WTC11 (cell line): ENCODE data around the gene VSX1. TPM values are rescaled to one million over a fixed set of nuclear protein-coding genes. Genes with fewer than 3 reads are reported as not detected.

Experiments
- ATAC-seq: fragments of 200-7000 bp; cut with Tn5 transposase; 2 replicates; pipeline ENCODE4 v1.10.0; 2021; ENCODE audit warnings: mild to moderate bottlenecking, moderate library complexity
- CTCF ChIA-PET: fragments of 300-600 bp; sonication (Branson Sonifier 250); formaldehyde crosslinking; loops from one replicate; lab custom pipeline; 2021; ENCODE audit warnings: antibody characterized with exemption; lab: Charles Lee
- POLR2A ChIA-PET: fragments of 350-600 bp; sonication (Branson Sonifier 250); formaldehyde crosslinking; loops from one replicate; lab custom pipeline; 2021; ENCODE audit warnings: antibody characterized with exemption; lab: Charles Lee
- DNase-seq: peaks from one replicate; pipeline ENCODE4 v3.0.0; 2021; ENCODE audit warnings: low spot score
- H3K27ac Mint-ChIP-seq: 2 replicates; pipeline ENCODE4 v1.8.0; 2021; ENCODE audit warnings: mixed read lengths
- H3K27me3 Mint-ChIP-seq: 2 replicates; pipeline ENCODE4 v1.8.0; 2021; ENCODE audit warnings: low read depth, mild to moderate bottlenecking, moderate library complexity, mixed read lengths
- H3K36me3 Mint-ChIP-seq: 2 replicates; pipeline ENCODE4 v1.8.0; 2021; ENCODE audit warnings: mixed read lengths
- H3K4me1 Mint-ChIP-seq: 2 replicates; pipeline ENCODE4 v1.8.0; 2022; ENCODE audit warnings: mixed read lengths
- H3K4me3 Mint-ChIP-seq: 2 replicates; pipeline ENCODE4 v1.8.0; 2021; ENCODE audit warnings: mild to moderate bottlenecking, moderate library complexity, mixed read lengths
- H3K9me3 Mint-ChIP-seq: 2 replicates; pipeline ENCODE4 v1.8.0; 2021; ENCODE audit warnings: mixed read lengths
- ATF1 ChIP-seq: sonication (generic); formaldehyde crosslinking; IDR thresholded peaks from 2 replicates; pipeline ENCODE4 v1.8.1; 2023; ENCODE audit warnings: mild to moderate bottlenecking, moderate library complexity, missing genetic modification reagents
- CBFB ChIP-seq: sonication (generic); formaldehyde crosslinking; IDR thresholded peaks from 2 replicates; pipeline ENCODE4 v1.8.1; 2022; ENCODE audit warnings: mild to moderate bottlenecking, low read depth, missing genetic modification reagents
- ESRRA ChIP-seq: sonication (generic); formaldehyde crosslinking; IDR thresholded peaks from 2 replicates; pipeline ENCODE4 v1.8.1; 2022; ENCODE audit warnings: mild to moderate bottlenecking, missing genetic modification reagents, borderline replicate concordance
- IRF2 ChIP-seq: sonication (generic); formaldehyde crosslinking; IDR thresholded peaks from 2 replicates; pipeline ENCODE4 v1.8.0; 2022; ENCODE audit warnings: low read depth, missing genetic modification reagents, borderline replicate concordance
- MAX ChIP-seq: sonication (generic); formaldehyde crosslinking; IDR thresholded peaks from 2 replicates; pipeline ENCODE4 v1.8.0; 2022; ENCODE audit warnings: mild to moderate bottlenecking, missing genetic modification reagents
- MXD4 ChIP-seq: fragments of 250-450 bp; sonication (Bioruptor Pico); IDR thresholded peaks from 2 replicates; pipeline ENCODE4 v1.8.0; 2021; ENCODE audit warnings: mild to moderate bottlenecking, moderate library complexity, borderline replicate concordance
- TEAD4 ChIP-seq: sonication (generic); formaldehyde crosslinking; IDR thresholded peaks from 2 replicates; pipeline ENCODE4 v1.8.0; 2022; ENCODE audit warnings: mild to moderate bottlenecking, missing genetic modification reagents
- ZNF219 ChIP-seq: sonication (generic); formaldehyde crosslinking; IDR thresholded peaks from 2 replicates; pipeline ENCODE4 v1.8.0; 2023; ENCODE audit warnings: missing genetic modification reagents, mild to moderate bottlenecking, borderline replicate concordance
- ZNF396 ChIP-seq: fragments of 250-450 bp; sonication (Bioruptor Pico); IDR thresholded peaks from 2 replicates; pipeline ENCODE4 v1.8.0; 2021; ENCODE audit warnings: mild to moderate bottlenecking, moderate library complexity, borderline replicate concordance
- total RNA-seq: library from RNA; stranded (reverse); gene quantifications from 3 replicates; pipeline ENCODE4 v1.2.3, GENCODE V29; 2021
- TF ChIP-seq, protein P1 (sequence below): sonication (generic); formaldehyde crosslinking; IDR thresholded peaks from 2 replicates; pipeline ENCODE4 v1.8.1; 2023; ENCODE audit warnings: mild to moderate bottlenecking, missing genetic modification reagents
- TF ChIP-seq, protein P2 (sequence below): sonication (generic); formaldehyde crosslinking; IDR thresholded peaks from 2 replicates; pipeline ENCODE4 v1.8.0; 2022; ENCODE audit warnings: mild to moderate bottlenecking, missing genetic modification reagents
- TF ChIP-seq, protein P3 (sequence below): sonication (generic); formaldehyde crosslinking; IDR thresholded peaks from 2 replicates; pipeline ENCODE4 v1.8.0; 2022; ENCODE audit warnings: mild to moderate bottlenecking, missing genetic modification reagents
- TF ChIP-seq, protein P4 (sequence below): sonication (generic); formaldehyde crosslinking; IDR thresholded peaks from 2 replicates; pipeline ENCODE4 v1.8.0; 2022; ENCODE audit warnings: missing genetic modification reagents

VSX1 gene
- total RNA-seq, 1 experiment from 2014 or later = not detected

DNA sequence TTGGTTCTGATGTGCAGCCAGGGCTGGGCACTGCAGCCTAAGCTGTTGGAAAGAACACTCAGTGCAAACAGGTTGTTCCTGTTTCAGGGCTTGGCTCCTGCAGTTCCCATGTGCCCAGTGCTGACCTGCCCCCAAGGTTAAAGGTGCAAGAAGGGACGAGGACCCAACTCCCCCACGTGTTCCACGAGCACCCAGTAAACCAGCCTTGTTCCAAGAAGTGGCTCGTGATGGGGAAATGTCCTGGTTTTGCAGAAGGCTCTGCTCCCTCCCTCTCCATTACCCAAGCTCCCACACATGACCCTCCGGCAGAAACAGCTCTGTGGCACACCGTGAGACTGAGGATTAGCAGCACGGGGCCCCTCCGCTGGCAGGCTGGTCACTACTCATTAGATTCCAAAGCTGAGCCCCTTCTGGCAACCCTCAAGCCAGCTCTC lies 33.4 kb downstream of the VSX1 start (continued):
- TF ChIP-seq MXD4 (CRISPR knock-in tag) (no peak), TEAD4 (CRISPR knock-in tag) (no peak), MAX (CRISPR knock-in tag) (no peak), CBFB (CRISPR knock-in tag) (no peak), ZNF219 (no peak), IRF2 (CRISPR knock-in tag) (no peak), ATF1 (CRISPR knock-in tag) (no peak)
- TF ChIP-seq, protein P1, sequence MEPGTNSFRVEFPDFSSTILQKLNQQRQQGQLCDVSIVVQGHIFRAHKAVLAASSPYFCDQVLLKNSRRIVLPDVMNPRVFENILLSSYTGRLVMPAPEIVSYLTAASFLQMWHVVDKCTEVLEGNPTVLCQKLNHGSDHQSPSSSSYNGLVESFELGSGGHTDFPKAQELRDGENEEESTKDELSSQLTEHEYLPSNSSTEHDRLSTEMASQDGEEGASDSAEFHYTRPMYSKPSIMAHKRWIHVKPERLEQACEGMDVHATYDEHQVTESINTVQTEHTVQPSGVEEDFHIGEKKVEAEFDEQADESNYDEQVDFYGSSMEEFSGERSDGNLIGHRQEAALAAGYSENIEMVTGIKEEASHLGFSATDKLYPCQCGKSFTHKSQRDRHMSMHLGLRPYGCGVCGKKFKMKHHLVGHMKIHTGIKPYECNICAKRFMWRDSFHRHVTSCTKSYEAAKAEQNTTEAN (CRISPR knock-in tag) = no peak
- TF ChIP-seq, protein P2, sequence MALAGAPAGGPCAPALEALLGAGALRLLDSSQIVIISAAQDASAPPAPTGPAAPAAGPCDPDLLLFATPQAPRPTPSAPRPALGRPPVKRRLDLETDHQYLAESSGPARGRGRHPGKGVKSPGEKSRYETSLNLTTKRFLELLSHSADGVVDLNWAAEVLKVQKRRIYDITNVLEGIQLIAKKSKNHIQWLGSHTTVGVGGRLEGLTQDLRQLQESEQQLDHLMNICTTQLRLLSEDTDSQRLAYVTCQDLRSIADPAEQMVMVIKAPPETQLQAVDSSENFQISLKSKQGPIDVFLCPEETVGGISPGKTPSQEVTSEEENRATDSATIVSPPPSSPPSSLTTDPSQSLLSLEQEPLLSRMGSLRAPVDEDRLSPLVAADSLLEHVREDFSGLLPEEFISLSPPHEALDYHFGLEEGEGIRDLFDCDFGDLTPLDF (CRISPR knock-in tag) = no peak

- ChIA-PET CTCF (no interaction called here), POLR2A (no interaction called here)
- Mint-ChIP-seq H3K9me3 (no peaks in the 10 kb centered on the region), H3K4me3 (no peak overlapping the region), H3K4me1 (0 out of 2 replicates have a peak, but pooled peaks cover 6% of the 10 kb centered on the region), H3K27me3 (no peaks in the 10 kb centered on the region)
- ATAC-seq = no peak
- TF ChIP-seq, protein P3, sequence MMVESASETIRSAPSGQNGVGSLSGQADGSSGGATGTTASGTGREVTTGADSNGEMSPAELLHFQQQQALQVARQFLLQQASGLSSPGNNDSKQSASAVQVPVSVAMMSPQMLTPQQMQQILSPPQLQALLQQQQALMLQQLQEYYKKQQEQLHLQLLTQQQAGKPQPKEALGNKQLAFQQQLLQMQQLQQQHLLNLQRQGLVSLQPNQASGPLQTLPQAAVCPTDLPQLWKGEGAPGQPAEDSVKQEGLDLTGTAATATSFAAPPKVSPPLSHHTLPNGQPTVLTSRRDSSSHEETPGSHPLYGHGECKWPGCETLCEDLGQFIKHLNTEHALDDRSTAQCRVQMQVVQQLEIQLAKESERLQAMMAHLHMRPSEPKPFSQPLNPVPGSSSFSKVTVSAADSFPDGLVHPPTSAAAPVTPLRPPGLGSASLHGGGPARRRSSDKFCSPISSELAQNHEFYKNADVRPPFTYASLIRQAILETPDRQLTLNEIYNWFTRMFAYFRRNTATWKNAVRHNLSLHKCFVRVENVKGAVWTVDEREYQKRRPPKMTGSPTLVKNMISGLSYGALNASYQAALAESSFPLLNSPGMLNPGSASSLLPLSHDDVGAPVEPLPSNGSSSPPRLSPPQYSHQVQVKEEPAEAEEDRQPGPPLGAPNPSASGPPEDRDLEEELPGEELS (CRISPR knock-in tag) = no peak
- TF ChIP-seq, protein P1 (CRISPR knock-in tag) = no peak
- TF ChIP-seq ZNF396 (CRISPR knock-in tag) (no peak), ESRRA (no peak)
- TF ChIP-seq, protein P4, sequence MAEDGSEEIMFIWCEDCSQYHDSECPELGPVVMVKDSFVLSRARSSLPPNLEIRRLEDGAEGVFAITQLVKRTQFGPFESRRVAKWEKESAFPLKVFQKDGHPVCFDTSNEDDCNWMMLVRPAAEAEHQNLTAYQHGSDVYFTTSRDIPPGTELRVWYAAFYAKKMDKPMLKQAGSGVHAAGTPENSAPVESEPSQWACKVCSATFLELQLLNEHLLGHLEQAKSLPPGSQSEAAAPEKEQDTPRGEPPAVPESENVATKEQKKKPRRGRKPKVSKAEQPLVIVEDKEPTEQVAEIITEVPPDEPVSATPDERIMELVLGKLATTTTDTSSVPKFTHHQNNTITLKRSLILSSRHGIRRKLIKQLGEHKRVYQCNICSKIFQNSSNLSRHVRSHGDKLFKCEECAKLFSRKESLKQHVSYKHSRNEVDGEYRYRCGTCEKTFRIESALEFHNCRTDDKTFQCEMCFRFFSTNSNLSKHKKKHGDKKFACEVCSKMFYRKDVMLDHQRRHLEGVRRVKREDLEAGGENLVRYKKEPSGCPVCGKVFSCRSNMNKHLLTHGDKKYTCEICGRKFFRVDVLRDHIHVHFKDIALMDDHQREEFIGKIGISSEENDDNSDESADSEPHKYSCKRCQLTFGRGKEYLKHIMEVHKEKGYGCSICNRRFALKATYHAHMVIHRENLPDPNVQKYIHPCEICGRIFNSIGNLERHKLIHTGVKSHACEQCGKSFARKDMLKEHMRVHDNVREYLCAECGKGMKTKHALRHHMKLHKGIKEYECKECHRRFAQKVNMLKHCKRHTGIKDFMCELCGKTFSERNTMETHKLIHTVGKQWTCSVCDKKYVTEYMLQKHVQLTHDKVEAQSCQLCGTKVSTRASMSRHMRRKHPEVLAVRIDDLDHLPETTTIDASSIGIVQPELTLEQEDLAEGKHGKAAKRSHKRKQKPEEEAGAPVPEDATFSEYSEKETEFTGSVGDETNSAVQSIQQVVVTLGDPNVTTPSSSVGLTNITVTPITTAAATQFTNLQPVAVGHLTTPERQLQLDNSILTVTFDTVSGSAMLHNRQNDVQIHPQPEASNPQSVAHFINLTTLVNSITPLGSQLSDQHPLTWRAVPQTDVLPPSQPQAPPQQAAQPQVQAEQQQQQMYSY (CRISPR knock-in tag) = no peak
- TF ChIP-seq, all 79 proteins: peak for 0
- no peak overlapping the region for H3K27ac Mint-ChIP-seq
- no peaks in the 10 kb centered on the region for H3K36me3 Mint-ChIP-seq
- no peak for DNase-seq
Observed at GRCh38 chr20:25047766-25048165, 34.2 kb downstream of the VSX1 start.
